ENCODE results near the gene TMEM171. TPM values are rescaled to one million over a fixed set of nuclear protein-coding genes. Genes with fewer than 3 reads are reported as not detected.

TMEM171 gene
- total and polyA plus RNA-seq, 9 of the 15 experiments (the other 6 are each of a cell fraction or from before 2014, with no cell fraction given): 0.08 TPM; not detected in 8

DNA sequence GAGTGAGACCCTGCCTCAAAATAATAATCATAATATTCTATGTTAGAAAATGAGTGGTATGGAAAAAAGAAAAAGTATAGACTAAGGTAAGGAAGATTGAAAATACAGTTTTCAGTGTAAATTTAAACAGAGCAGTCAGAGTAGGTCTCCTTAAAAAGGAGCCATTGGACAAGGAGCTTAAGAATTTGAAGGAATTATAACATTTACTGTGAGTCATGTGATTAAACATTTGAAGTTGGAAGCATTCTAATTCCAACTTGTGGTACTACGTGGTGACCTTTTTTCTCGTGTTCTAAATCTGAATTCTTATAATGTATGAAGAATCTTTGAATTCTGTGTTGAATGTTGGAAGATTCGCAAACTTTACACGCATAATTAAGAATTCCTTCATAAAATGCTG is 39.3 kb upstream of the TMEM171 start:
- H3K4me2 ChIP-seq (ENCODE audit: insufficient read depth, low read length): no peak overlapping the region
- H3K27ac ChIP-seq (ENCODE audit: extremely low read depth, low read depth, low read length): no peak overlapping the region
- ChIA-PET POLR2A (interaction anchor here (0.8 kb wide), 1 partner anchor 40 kb away, joined by 3 read pairs; no protein-coding TSS in a partner anchor), CTCF (ENCODE audit: low intra/inter-chr PET ratio) (no interaction called here)
- no peaks in the 10 kb centered on the region for H3K4me1 ChIP-seq (replicated peaks in 1 of 2; ENCODE audit: control insufficient read depth in 2 of 2, insufficient read depth in 2 of 2, low read length in 2 of 2)
- no peak overlapping the region for H3K9ac ChIP-seq (ENCODE audit: insufficient read depth in 1 of 2, low read depth in 2 of 2, low read length in 2 of 2)
- ATAC-seq (no peak), FAIRE-seq (no peak), DNase-seq (ENCODE audit: extremely low read depth in 1 of 4, low spot score in 3 of 4) (no peak)
- no peak overlapping the region for H3K4me3 ChIP-seq
- no TSS peak for BruUV-seq (replicated peaks)
- no peaks in the 10 kb centered on the region for H3K27me3 ChIP-seq (ENCODE audit: control insufficient read depth in 2 of 2, insufficient read depth in 2 of 2, low read length in 2 of 2)
- peaks cover 29% of the 10 kb centered on the region; the same call in 1 of the 3 replicates for H3K36me3 ChIP-seq (ENCODE audit: control insufficient read depth, insufficient read depth, low read length)
- H4K20me1 ChIP-seq (replicated peaks; ENCODE audit: control insufficient read depth, insufficient read depth, low read length): no peaks in the 10 kb centered on the region
- WGBS (ENCODE audit: insufficient coverage, low coverage, missing lambda C conversion rate): 86% methylated on average over 4 of the region's 4 CpGs
- no peaks in the 10 kb centered on the region for H3K79me2 ChIP-seq (ENCODE audit: control insufficient read depth, insufficient read depth, low read length)
- no peaks in the 10 kb centered on the region for H3K9me1 ChIP-seq (ENCODE audit: control insufficient read depth, insufficient read depth, low read length)
- intact Hi-C loops (cut with micrococcal nuclease): loop anchor here (5.0 kb wide), 2 partner anchors 121 to 371 kb away; no protein-coding TSS in a partner anchor
- TF ChIP-seq SREBF2 (CRISPR knock-in tag; IDR thresholded peaks at IDR 0.05): no peak
- TF ChIP-seq, protein P1, sequence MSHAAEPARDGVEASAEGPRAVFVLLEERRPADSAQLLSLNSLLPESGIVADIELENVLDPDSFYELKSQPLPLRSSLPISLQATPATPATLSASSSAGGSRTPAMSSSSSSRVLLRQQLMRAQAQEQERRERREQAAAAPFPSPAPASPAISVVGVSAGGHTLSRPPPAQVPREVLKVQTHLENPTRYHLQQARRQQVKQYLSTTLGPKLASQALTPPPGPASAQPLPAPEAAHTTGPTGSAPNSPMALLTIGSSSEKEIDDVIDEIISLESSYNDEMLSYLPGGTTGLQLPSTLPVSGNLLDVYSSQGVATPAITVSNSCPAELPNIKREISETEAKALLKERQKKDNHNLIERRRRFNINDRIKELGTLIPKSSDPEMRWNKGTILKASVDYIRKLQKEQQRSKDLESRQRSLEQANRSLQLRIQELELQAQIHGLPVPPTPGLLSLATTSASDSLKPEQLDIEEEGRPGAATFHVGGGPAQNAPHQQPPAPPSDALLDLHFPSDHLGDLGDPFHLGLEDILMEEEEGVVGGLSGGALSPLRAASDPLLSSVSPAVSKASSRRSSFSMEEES (CRISPR knock-in tag; IDR thresholded peaks at IDR 0.05): peak; percentile 65
- no peak for TF ChIP-seq OTX1 (CRISPR knock-in tag; IDR thresholded peaks at IDR 0.05)
- no peak for TF ChIP-seq NR1H2 (CRISPR knock-in tag; IDR thresholded peaks at IDR 0.05)
- H3K9me3 ChIP-seq (replicated peaks; ENCODE audit: control insufficient read depth, insufficient read depth, low read depth, low read length): no peaks in the 10 kb centered on the region
- no peak overlapping the region for H2AFZ ChIP-seq (ENCODE audit: low read depth, low read length)
- in situ Hi-C loops (cut with MboI): no loop called here

DNA sequence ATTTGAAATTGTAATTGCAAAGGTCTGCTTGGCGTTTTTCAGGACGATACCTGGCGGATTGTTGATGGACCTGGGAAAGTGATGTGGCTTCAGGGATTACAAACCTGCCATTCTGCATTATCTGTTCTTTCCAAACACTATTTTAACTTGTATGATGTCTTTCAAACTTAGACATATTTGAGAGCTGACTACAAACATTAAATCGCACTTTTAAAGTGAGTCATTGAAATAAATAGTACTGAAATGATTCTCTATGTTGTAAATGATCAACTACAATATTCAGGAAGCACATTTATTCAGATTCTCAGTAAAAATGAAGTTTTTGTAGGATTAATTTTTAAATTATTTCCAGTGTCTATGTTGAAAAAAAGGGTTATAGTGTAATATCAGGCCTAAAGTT is 32.3 kb upstream of the TMEM171 start:
- Histone ChIP-seq H3K27me3 (ENCODE audit: control insufficient read depth in 2 of 2, insufficient read depth in 2 of 2, low read length in 2 of 2) (no peaks in the 10 kb centered on the region), H3K9me1 (ENCODE audit: control insufficient read depth, insufficient read depth, low read length) (no peaks in the 10 kb centered on the region), H3K4me3 (no peak overlapping the region), H2AFZ (ENCODE audit: low read depth, low read length) (no peak overlapping the region), H3K27ac (ENCODE audit: extremely low read depth, low read depth, low read length) (no peak overlapping the region), H3K36me3 (ENCODE audit: control insufficient read depth, insufficient read depth, low read length) (peaks cover 13% of the 10 kb centered on the region; the same call in 2 of the 3 replicates), H3K9me3 (replicated peaks; ENCODE audit: control insufficient read depth, insufficient read depth, low read depth, low read length) (no peaks in the 10 kb centered on the region), H3K79me2 (ENCODE audit: control insufficient read depth, insufficient read depth, low read length) (no peaks in the 10 kb centered on the region), H3K4me2 (ENCODE audit: insufficient read depth, low read length) (no peak overlapping the region), H3K4me1 (replicated peaks in 1 of 2; ENCODE audit: control insufficient read depth in 2 of 2, insufficient read depth in 2 of 2, low read length in 2 of 2) (no peaks in the 10 kb centered on the region), H4K20me1 (replicated peaks; ENCODE audit: control insufficient read depth, insufficient read depth, low read length) (no peaks in the 10 kb centered on the region), H3K9ac (ENCODE audit: insufficient read depth in 1 of 2, low read depth in 2 of 2, low read length in 2 of 2) (no peak overlapping the region)
- FAIRE-seq (no peak), ATAC-seq (no peak), DNase-seq (ENCODE audit: extremely low read depth in 1 of 4, low spot score in 3 of 4) (no peak)
- in situ Hi-C loops (cut with MboI): no loop called here
- intact Hi-C loops (cut with micrococcal nuclease): no loop called here
- 80% methylated on average over 4 of the region's 4 CpGs for WGBS (ENCODE audit: insufficient coverage, low coverage, missing lambda C conversion rate)
- no TSS peak for BruUV-seq (replicated peaks)
- POLR2A ChIA-PET: interaction anchor here (0.7 kb wide), 1 partner anchor 467 kb away, joined by 3 read pairs; no protein-coding TSS in a partner anchor
- CTCF ChIA-PET (ENCODE audit: low intra/inter-chr PET ratio): no interaction called here
- TF ChIP-seq, protein P2, sequence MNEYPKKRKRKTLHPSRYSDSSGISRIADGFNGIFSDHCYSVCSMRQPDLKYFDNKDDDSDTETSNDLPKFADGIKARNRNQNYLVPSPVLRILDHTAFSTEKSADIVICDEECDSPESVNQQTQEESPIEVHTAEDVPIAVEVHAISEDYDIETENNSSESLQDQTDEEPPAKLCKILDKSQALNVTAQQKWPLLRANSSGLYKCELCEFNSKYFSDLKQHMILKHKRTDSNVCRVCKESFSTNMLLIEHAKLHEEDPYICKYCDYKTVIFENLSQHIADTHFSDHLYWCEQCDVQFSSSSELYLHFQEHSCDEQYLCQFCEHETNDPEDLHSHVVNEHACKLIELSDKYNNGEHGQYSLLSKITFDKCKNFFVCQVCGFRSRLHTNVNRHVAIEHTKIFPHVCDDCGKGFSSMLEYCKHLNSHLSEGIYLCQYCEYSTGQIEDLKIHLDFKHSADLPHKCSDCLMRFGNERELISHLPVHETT (CRISPR knock-in tag; conservative IDR thresholded peaks at IDR 0.05 in 1 of 2, IDR thresholded peaks at IDR 0.05 in 1 of 2): no peak
- TF ChIP-seq, protein P3, sequence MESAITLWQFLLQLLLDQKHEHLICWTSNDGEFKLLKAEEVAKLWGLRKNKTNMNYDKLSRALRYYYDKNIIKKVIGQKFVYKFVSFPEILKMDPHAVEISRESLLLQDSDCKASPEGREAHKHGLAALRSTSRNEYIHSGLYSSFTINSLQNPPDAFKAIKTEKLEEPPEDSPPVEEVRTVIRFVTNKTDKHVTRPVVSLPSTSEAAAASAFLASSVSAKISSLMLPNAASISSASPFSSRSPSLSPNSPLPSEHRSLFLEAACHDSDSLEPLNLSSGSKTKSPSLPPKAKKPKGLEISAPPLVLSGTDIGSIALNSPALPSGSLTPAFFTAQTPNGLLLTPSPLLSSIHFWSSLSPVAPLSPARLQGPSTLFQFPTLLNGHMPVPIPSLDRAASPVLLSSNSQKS (CRISPR knock-in tag; IDR thresholded peaks at IDR 0.05): no peak
- TF ChIP-seq, protein P4, sequence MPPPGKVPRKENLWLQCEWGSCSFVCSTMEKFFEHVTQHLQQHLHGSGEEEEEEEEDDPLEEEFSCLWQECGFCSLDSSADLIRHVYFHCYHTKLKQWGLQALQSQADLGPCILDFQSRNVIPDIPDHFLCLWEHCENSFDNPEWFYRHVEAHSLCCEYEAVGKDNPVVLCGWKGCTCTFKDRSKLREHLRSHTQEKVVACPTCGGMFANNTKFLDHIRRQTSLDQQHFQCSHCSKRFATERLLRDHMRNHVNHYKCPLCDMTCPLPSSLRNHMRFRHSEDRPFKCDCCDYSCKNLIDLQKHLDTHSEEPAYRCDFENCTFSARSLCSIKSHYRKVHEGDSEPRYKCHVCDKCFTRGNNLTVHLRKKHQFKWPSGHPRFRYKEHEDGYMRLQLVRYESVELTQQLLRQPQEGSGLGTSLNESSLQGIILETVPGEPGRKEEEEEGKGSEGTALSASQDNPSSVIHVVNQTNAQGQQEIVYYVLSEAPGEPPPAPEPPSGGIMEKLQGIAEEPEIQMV (tag; conservative IDR thresholded peaks at IDR 0.05; ENCODE audit: low read depth): no peak
